GM20431 (cell line): Measurements from ENCODE around the gene CCDC61.

Experiments used
- in situ Hi-C: fragments of 300-500 bp; cut with MseI, MboI; formaldehyde crosslinking; loops from one replicate; pipeline ENCODE4 v1.15.0; 2020; ENCODE audit warnings: low sequenced_read_pairs; ENCODE audit not compliant: unreplicated experiment

CCDC61 gene

DNA sequence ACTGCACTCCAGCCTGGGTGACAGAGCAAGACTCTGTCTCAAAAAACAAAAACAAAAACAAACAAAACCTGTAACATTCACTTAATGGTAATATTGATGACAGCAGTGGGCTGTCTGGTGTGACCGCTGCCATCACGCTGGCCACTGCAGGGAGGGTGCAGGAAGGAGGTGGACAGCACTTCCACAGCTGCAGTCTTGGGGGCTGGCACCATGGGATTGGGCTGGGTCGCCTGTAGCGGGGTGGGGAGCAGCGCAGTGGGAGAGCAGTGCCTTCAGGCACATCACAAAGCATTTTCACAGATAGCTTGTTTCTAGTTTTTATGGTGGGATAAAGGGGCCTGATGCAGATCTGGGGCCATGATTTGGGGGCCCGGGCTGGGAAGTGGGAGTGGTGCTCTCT lies 40.3 kb downstream of the CCDC61 start:
- in situ Hi-C loops = no loop called here

DNA sequence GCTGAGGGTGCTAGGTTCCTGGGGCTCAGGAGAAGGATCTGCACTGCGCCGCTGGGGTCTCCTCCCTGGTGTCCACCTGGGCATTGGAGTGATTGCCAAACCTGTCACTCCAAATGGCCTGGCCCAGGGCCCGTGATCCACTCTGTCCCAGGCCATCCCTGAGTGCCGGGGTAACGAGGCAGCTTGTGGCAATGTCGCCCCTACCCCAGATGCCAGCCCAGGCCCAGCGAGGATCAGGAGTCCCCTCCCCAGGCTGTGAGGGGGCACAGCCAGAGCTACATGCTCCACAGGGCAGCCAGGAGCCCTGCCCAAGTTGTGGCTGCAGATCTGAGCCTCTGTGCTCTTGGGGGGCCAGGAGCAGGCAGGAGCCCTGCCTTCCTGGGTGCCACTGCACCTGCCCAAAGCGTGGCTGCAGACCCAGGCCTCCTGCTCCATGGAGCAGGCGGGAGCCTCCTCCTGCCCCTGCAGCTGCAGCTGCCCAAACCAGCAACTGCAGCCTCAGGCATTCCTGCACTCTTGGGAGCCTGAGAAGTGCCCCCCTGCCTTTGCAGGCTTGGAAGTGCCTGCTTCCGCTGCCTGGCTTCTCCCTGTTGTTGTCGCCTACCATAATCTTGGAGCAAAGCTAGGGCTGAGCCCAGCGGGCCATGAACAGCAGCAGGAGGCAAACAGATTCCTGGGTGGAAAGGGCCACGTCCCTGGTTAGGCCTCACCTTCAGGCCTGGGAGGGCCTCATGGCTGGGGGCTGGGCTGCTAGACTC lies 40.9 kb downstream of the CCDC61 start:
- in situ Hi-C loops = no loop called here

DNA sequence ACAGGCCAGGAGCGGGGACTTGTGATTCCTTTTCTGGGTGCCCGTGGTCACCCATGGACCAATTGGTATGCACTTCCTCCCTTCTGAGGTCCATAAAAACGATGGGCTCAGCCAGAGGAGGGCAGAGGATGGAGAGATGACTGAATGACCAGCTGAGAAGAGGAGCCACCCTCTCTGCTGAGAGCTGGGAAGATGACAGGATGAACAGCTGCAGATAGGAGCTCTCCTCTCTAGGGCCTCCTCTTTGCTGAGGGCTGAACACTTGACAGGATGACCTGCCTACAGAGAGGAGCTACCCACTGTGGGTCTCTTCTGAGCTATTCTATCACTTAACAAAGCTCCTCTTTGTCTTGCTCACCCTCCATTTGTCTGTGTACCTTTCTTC lies 41.5 kb downstream of the CCDC61 start:
- in situ Hi-C loops = no loop called here

DNA sequence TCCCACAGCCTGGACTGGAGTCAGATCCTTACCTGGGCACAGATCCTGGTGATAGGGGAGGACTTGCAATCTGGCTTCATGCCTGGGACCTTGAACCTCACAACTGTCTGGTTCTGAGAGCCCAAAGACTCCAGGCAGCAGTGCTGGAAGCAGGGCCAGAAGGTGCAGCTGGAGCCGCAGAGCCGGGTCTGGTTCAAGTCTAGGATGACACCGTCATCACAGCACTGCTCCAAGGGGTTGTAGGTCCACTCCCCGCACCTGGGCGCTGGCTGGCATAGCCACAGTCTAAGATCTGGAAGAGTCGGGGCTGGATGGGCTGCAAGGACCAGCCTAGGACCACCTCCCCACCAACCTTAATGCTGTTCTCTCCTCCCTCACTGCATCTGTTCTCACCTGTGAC lies 44.9 kb downstream of the CCDC61 start:
- in situ Hi-C loops = no loop called here

DNA sequence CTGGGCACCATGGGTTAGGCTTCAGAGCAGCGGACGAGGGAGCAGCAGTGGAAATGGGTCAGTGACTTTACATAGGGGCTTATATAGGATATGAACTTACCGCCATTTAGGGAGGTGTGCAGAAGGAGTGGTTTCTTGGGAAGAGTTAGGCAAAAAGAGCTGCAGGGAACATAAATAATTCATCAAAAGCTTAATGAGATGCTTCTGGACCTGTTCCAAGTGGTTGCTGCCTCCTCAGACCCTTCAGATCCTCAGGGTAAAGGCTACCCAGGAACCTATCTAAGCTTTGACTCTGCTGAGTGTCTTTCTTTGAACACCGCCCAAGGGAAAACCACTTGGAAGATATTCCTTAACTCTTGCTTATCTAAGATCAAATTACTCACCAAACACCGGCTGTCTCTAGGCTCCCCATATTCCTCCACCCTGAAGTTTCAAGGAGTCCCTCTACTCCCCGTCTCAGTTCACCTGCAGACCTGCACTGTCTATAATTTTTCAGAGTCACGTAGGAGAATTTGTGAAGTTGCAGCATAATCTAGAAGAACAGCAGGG lies 45.8 kb downstream of the CCDC61 start, which contains the start of gene IGFL4:
IGFL4 (minus strand) TSS at position 51 of the 549 bp plus-strand sequence; CDS start at position 11, 40 bp downstream.
- in situ Hi-C loops = no loop called here

DNA sequence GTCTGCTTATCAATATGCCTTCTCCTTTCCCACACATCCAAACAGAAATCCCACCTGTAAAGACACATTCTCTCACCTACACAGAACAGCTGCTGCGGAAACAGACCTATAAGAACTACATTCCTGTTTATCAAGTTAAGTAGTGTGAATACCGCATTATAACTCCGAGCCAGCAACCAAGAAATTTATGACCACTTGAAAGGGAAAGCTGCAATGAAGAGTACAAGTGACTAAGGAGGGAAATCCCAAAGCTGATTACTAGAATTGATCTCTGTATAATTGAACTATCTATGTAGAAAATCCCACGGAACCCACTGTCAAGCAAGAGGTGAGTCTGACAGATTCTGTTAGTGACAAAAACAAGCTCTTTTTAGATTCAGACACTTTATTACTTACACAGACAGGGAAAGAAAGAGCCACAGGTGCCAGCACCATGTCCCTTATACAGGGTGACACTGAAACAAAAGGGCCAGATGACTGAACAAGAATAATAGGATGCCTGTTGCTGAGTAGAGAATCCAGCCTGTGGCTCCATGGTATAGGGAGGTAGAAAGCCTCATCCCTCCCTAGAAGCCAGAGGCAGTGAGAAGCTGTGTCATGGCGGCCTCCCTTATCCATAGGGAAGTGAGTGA lies 47.1 kb downstream of the CCDC61 start:
- in situ Hi-C loops = no loop called here

DNA sequence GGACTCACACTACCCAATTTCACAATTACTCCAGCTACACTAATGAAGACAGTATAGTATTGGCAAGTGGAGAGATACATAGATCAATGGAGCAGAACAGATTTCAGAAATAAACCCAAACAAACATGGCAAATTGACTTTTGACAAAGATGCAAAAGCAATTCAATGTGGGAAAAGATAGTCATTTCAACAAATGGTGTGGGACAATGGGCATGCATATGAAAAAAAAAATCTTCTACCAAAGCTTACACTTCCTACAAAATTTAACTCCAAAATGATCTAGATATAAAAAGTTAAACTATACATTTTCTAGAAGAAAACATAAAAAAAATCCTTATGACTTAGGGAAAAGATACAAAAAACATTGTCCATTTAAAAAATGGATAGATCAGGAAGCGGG lies 48.3 kb downstream of the CCDC61 start:
- in situ Hi-C loops = no loop called here

DNA sequence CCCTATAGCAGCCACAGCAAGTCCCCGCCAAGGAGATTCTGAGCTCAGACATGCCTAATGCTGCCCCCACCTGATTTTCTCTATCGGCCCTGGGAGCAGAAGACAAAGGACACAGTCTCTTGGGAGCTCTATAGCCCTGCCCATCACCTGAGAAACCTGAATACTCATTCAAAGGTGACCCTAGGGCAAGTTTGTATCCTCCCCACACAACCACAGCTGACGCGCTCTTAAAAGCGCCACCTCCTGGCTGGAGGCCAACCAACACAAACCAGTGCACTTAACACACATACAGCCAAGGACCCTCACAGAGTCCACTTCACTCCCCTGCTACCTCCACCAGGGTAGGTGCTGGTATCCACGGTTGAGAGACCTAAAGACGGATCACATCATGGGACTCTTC lies 54.3 kb downstream of the CCDC61 start:
- in situ Hi-C loops = no loop called here

DNA sequence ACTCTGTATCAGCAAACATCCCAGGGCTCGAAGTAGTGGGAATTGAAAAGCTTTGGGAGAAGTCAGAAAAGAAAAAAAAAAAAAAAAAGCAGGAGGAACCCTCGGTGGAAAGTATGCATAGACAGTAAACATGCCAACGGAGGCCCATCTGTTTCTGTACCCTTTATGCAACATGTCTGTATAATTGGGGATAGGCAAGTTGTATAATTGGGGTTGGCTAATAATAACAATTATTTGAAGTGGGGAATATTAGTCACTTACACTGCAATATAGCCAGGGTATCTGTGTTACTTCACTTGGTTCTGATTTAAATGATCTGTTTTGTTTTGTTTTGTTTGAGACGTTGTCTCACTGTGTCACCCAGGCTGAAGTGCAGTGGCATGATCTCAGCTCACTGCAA lies 57.6 kb downstream of the CCDC61 start:
- in situ Hi-C loops = no loop called here

DNA sequence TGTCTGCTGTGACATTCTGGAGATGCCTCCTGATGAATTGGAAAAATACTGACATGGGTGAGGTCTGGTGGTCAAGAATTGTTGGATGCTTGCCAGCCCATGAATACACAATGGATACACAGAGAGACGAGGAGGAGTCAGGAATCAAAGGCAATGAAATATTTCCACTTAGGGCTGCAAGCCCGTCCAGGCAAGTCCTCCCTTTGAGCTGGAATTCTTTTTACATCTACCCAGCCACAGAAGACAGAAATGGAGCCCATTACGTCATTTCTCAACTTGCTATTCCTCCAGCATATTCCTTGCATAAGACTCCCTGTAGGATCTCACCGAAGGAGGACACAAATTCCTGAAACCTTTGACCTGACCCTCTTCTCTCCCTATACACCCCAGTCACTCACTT lies 61.3 kb downstream of the CCDC61 start:
- in situ Hi-C loops = no loop called here

DNA sequence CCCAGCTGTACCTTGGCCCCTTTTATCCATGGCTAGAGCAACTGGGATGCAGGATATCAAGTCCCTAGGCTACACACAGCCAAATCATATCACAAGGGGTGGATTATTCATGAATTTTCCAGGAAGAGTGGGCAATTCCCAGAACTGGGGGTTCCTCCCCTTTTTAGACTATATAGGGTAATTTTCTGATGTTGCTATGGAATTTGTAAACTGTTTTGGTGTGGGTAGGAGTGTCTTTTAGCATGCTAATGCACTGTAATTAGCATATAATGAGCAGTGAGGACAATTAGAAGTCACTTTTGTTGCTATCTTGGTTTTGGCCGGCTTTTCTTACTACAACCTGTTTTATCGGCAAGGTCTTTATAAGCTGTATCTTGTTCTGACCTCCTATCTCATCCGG lies 63.5 kb downstream of the CCDC61 start:
- in situ Hi-C loops = no loop called here

DNA sequence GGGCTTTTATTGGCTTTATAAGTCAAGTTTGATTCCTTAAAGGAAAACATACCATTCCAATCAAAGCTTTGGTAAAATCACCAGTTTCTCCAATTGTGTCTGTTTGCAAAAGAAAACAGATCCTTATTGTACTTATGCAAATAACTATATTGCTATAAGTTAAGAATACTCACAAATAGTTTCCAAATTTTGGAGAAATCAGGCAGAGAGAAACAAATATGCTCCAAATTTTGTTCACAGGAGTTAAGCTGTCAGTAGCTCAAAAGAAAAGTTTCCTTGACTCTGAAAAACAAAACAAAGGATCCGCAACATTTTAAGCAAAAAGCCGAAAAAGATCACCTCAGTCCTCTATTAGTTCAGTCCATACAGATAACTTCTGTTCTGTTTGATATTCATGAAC lies 64.7 kb downstream of the CCDC61 start:
- in situ Hi-C loops = no loop called here

DNA sequence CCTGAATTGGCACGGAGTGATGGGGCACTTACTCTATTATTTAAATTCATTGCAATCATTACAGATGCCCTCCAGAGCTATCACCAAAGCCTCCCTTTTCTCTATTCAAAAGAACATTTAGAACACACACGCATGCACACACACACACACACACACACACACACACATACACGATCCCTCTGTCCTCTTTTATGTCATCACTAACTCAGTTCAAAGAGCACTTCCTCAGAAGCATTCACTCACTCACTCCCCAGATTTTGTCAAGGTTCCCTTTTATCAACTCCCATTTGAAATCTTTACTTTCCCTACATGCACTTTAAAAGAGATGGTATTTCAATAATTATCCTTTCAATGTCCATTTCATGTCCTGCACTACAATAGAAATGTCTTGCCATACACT lies 67.9 kb downstream of the CCDC61 start:
- in situ Hi-C loops = no loop called here

DNA sequence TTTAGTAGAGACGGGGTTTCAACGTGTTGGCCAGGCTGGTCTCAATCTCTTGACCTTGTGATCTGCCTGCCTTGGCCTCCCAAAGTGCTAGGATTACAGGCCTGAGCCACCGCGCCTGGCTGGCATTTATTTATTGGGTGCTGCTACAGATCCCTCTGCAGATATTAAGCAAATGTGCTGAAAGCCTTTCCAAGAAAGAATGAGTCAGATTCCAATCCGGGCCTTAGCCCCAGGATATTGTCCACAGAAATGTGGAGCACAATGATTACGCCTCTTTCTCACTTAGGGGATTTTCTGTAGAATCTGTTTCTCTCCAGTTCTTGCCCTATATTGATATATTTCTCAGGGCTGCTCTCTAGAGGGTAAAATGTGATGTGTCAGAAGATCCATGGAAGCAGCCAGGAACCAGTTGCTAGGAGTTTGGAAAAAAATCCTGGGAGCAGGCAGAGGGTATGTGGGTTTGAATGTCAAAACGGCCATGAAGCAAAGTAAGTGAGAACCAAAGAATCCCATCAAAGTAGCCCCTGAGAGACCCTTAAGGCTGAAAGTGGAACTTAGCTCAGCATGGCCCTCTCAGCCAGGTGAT lies 70.3 kb downstream of the CCDC61 start:
- in situ Hi-C loops = no loop called here

DNA sequence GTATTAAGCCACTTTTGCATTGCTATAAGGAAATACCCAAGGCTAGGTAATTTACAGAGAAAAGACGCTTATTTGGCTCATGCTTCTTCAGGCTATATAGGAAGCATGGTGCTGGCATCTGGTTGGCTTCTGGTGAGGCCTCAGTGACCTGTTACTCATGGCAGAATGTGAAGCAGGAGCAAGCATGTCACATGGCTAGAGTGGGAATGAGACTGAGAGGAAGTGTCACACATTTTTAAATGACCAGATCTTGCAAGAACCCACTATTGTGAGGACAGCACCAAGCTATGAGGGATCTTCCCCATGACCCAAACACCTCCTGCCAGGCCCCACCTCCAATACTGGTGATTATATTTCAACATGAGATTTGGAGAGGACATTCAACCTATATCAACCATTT lies 71.2 kb downstream of the CCDC61 start:
- in situ Hi-C loops = no loop called here

DNA sequence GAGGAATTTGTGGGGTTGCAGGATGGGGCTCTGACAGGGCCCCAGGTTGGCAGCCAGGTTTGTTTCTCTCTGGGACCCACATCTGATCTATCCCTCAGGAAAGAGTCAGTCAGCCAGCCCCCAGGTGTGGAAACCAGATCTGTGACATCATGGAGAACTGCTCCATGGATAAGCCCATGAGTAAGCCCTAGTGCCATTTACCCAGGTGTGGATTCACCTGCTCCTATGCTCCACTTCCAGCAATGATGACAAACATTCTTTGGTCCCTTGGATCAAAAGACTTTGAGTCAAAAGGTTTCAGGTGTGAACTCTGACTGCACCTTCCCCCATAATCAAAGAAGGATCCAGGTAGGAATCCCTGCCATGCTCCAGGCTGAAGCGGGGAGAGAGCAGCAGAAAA lies 72.4 kb downstream of the CCDC61 start:
- in situ Hi-C loops = no loop called here
